Measurements from ENCODE around the gene CCDC6.

DNA sequence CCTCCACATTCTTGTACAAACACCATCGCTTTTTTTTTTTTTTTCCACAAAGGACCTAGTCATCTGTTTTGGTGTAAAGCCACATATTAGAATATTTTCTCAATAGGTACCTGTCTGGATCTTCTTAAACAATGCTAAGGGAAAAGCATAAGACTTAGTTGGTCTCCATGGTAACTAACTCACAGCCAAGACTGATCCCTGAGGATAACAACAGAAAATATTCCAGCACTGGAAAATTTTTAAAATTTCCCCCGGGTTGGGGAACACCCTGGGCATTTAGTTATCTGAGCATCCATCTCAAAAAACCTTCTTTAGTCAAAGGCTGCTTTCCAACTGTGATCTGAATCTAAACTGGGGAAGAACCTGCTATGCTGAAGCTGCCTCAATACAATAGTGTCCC, 43.7 kb upstream of the CCDC6 start:
- no peak for TF ChIP-seq EP300 (IDR thresholded peaks at IDR 0.05; ENCODE audit: borderline replicate concordance in 1 of 2, low read depth in 2 of 2, low read length in 2 of 2)
- no peak for TF ChIP-seq CTCF (IDR thresholded peaks at IDR 0.05; ENCODE audit: control extremely low read depth in 1 of 3, insufficient read depth in 1 of 3, low read depth in 1 of 3, low read length in 3 of 3)
- no peak for TF ChIP-seq SIN3A (conservative IDR thresholded peaks at IDR 0.05 in 1 of 2, IDR thresholded peaks at IDR 0.05 in 1 of 2; ENCODE audit: low read depth in 1 of 2, low read length in 2 of 2)
- no peak for TF ChIP-seq SRF (IDR thresholded peaks at IDR 0.05; ENCODE audit: low read depth, low read length)
- TF ChIP-seq POLR2AphosphoS5 (IDR thresholded peaks at IDR 0.05; ENCODE audit: low read depth, low read length): no peak
- TF ChIP-seq ZNF274 (IDR thresholded peaks at IDR 0.05; ENCODE audit: borderline replicate concordance, extremely low read depth, low read length): no peak
- no peak for TF ChIP-seq EZH2 (IDR thresholded peaks at IDR 0.05; ENCODE audit: low read depth, low read length, severe bottlenecking)
- TF ChIP-seq RAD21 (IDR thresholded peaks at IDR 0.05 in 1 of 2, conservative IDR thresholded peaks at IDR 0.05 in 1 of 2; ENCODE audit: low read depth in 2 of 2, low read length in 2 of 2): no peak
- no peak for TF ChIP-seq TBP (IDR thresholded peaks at IDR 0.05; ENCODE audit: low read depth, low read length)
- TF ChIP-seq TAF1 (IDR thresholded peaks at IDR 0.05; ENCODE audit: low read depth, low read length): no peak
- TF ChIP-seq RFX5 (IDR thresholded peaks at IDR 0.05; ENCODE audit: borderline replicate concordance, low read depth, low read length): no peak
- TF ChIP-seq HDAC6 (IDR thresholded peaks at IDR 0.05; ENCODE audit: low read depth, low read length): no peak
- no peak for TF ChIP-seq GTF2F1 (IDR thresholded peaks at IDR 0.05; ENCODE audit: borderline replicate concordance, low read depth, low read length)
- no peak for TF ChIP-seq ASH2L (IDR thresholded peaks at IDR 0.05; ENCODE audit: low read length)

All from H1 (cell line).